GM12864 (cell line): ENCODE data around the gene UNC13D.

ENCODE experiments used
- DNase-seq: peaks from one replicate; pipeline ENCODE4 v3.0.0-alpha.2; 2011; ENCODE audit warnings: low read depth
- H3K4me3 ChIP-seq: 2 replicates; pipeline ENCODE4 v1.5.1; 2011; ENCODE audit warnings: mild to moderate bottlenecking, low read depth, low read length, control low read depth
- TF ChIP-seq, protein P1 (sequence below): IDR thresholded peaks from 2 replicates; pipeline ENCODE4 v1.5.1; 2011; ENCODE audit warnings: low read depth, mild to moderate bottlenecking, moderate library complexity, low read length, control low read depth, inconsistent platforms; ENCODE audit errors: missing control alignments

UNC13D gene

DNA sequence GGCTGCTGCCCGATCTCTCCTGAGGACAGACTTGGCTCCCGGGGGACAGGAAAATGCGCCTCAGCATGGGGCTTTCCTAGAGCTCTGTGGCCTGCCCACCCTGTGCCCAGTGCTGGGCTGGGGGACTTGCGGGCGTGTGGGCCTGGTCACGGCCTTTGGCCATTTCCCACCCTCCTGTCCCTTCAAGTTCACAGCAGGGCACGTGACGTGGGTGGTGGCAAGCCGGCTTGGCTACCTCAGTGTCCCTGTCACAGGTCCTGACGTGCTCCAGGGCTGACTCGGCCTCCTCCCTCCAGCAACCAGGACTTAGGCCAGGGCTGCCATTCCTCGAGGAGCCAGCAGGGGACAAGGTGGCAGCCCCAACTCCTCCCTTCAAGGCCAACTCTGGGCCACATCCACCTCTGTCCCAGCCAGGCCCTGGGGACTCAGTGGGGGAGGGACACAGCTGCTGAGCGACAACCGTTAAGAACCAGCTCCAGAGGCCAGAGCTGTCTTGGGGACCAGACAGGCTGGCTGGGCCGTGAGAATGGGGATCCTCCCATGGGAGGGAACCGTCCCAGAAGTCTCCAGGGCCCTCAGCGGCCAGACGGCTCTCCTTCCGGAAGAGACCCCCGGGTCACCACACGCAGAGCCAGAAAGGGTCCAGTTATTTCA lies 981 bp upstream of the UNC13D start:
- TF ChIP-seq, protein P1, sequence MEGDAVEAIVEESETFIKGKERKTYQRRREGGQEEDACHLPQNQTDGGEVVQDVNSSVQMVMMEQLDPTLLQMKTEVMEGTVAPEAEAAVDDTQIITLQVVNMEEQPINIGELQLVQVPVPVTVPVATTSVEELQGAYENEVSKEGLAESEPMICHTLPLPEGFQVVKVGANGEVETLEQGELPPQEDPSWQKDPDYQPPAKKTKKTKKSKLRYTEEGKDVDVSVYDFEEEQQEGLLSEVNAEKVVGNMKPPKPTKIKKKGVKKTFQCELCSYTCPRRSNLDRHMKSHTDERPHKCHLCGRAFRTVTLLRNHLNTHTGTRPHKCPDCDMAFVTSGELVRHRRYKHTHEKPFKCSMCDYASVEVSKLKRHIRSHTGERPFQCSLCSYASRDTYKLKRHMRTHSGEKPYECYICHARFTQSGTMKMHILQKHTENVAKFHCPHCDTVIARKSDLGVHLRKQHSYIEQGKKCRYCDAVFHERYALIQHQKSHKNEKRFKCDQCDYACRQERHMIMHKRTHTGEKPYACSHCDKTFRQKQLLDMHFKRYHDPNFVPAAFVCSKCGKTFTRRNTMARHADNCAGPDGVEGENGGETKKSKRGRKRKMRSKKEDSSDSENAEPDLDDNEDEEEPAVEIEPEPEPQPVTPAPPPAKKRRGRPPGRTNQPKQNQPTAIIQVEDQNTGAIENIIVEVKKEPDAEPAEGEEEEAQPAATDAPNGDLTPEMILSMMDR = peak; percentile 94
- peak overlapping the region; percentile 72 for H3K4me3 ChIP-seq
- peak; percentile 76 for DNase-seq

DNA sequence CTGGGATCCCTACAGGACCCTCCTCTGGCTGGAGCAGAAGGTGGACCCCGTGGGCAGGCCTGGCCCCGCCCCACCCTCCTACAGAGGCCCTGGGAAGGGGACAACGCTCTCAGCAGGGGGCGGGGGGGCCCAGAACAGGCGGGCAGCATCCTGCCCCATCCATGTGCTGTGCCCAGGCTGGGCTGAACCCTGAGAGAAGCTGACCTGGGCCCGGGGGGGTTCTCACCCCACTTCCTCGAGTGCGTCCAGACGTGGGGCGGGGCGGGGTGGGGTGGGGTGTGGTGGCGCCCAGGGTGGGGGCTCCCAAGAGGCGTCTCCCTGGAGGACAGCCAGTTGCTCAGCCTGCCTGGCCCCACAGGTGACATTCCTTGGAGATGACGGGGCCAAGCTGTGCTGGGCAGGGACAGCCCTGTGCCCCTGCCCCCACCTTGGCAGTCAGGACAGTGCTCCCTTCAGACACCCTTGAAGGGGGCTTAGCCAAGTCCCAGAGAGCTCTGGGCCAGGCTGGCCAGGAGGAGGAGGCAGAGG lies 390 bp upstream of the UNC13D start:
- DNase-seq = no peak
- TF ChIP-seq, protein P1 = no peak
- peak overlapping the region; percentile 72 for H3K4me3 ChIP-seq

DNA sequence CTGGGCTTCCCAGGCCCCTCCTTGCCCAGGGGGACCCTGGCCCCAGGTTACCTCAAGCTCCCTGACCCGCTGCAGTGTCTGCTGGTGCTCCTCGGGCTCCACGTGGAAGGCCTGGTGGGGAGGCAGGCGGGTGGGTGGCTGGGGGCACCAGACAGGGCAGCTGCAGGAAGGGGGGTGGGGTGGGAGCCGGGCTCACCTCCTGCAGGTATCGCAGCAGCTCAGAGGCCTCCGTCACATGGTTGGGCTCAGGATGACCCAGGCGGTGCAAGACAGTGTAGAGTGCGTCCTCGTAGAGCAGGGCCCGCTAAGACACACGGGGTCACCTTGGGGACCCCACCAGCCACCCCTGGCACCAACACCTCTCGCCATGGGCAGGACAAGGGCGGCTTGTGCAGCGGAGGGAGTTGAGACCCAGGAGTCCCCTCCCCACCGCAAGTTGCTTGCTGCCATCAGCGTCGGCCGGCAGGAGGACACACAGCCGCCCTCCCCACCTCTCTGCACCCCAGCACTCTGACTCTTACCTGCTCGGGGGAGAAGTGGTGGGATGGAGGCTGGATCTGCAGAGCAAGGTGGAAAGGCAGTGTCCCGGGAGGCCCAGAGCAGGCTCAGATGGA lies 1.1 kb downstream of the UNC13D start:
- no peak for DNase-seq
- TF ChIP-seq, protein P1 = peak; percentile 14
- H3K4me3 ChIP-seq = peak overlapping the region; percentile 72

DNA sequence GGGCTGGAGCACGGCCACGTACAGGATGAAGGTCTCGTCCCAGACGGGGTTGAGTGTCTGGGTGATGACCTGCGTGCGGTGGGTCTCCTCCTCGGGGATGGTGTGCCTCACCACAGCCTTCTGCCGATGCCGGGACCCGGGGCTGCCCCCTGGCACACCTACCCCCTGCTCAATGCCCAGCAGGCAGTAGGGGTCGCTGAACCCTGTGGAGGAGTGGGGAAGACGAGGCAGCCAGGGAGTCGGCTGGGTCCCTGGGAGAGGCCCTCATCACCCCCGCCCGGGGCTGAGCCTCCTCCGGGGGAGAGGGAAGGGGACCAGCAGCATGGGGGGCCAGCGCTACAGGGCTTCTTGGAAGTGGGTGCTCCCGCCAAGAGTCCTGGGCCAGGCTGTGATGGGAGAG lies 1.8 kb downstream of the UNC13D start:
- H3K4me3 ChIP-seq = no peak overlapping the region
- TF ChIP-seq, protein P1 = no peak
- no peak for DNase-seq

DNA sequence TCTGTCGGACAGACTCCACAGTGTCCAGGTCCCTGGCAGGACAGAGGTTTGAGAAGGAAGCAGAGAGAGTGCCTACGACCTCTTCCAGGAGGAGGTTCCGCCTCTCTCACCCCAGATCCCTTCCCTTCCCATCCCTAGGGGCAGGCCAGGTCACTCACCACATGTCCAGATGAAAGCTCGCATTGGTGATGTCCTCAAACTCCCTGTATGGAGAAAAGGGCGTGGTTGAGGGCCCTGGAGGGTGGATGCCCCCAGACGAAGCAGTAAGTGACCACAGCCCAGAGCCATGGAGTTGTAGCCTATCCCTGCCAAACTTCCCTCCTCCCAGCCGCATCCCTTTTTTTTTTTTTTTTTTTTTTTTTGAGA lies 3.4 kb downstream of the UNC13D start:
- no peak overlapping the region for H3K4me3 ChIP-seq
- TF ChIP-seq, protein P1 = no peak
- DNase-seq = no peak

DNA sequence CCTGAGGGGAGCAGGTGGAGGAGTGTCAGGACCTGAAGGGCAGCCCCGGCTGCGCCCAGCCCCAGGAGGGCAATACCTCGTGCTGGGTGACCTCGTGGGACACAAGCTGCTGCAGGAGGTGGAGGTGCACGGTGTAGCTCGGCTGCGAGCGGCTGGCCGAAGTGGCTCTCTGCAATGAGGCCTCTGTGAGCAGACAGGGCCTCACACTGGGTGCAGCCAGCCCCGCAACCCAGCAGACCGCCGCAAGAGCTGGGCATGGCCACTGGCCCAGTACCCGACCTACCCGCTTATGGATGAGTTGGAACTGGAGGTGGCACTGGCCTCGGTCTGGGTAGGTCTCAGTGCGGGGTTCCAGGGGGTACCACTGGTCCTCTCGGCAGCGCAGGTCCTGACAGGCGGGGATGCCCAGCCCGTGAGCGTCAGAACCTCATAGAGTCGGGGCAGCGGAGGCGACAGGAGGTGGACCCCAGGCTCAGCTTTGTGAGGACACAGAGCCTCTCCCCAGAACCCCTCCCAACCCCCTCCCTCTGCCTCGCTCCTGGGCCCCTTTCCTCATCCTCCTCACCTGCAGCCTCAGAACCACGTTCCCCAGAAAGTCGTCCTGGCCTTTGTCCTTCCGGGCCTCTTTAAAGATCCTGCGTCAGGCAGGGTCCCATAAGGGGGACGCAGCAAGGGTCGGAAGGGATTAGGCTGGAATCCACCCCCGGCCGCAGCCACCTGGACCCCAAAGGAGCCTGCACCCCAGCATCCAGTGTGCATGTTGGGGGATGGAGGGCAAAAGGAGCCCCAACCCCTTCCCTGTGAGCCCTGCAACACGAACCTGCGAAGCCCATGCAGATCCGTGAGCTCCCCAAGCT lies 4.0 kb downstream of the UNC13D start:
- no peak for DNase-seq
- H3K4me3 ChIP-seq = no peak overlapping the region
- TF ChIP-seq, protein P1 = no peak
